Suprapubic skin (tissue), 3 donors: ENCODE measurements around the gene SWAP70.

Experiments
- POLR2A ChIP-seq, 2 donors: fragments of 450-650 bp; IDR thresholded peaks; one replicate each; pipeline ENCODE4 v1.6.1; 2017; ENCODE audit warnings: antibody characterized with exemption in 2 of 2, mild to moderate bottlenecking in 2 of 2, moderate library complexity in 2 of 2
- TF ChIP-seq, protein P1 (sequence below), 2 donors: fragments of 200-600 bp in 1 of 2; fragments of 450-650 bp in 1 of 2; sonication (generic) in 1 of 2; IDR thresholded peaks; one replicate each; pipeline ENCODE4 v1.5.1; 2016 to 2019; ENCODE audit warnings: antibody characterized with exemption in 2 of 2, mild to moderate bottlenecking in 1 of 2, moderate library complexity in 1 of 2

DNA sequence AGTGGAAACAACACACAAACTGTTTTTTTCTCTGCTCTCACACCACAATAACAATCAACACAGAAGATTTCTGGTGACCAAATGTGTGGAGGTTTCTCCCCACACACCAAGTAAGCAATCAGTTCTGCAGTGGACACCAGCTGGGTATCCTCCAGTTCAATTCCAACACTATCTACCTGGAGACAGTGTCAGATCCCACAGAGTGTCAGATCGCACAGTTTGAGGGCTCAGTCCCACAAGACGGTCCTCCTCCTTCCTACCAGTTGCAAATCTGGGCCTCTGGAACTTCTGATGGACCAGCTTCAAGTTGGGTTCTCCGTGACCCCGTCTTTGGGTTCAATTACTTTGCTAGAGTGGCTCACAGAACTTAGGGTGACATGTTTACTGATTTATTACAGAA lies 9.0 kb downstream of the SWAP70 start:
- TF ChIP-seq, protein P1, sequence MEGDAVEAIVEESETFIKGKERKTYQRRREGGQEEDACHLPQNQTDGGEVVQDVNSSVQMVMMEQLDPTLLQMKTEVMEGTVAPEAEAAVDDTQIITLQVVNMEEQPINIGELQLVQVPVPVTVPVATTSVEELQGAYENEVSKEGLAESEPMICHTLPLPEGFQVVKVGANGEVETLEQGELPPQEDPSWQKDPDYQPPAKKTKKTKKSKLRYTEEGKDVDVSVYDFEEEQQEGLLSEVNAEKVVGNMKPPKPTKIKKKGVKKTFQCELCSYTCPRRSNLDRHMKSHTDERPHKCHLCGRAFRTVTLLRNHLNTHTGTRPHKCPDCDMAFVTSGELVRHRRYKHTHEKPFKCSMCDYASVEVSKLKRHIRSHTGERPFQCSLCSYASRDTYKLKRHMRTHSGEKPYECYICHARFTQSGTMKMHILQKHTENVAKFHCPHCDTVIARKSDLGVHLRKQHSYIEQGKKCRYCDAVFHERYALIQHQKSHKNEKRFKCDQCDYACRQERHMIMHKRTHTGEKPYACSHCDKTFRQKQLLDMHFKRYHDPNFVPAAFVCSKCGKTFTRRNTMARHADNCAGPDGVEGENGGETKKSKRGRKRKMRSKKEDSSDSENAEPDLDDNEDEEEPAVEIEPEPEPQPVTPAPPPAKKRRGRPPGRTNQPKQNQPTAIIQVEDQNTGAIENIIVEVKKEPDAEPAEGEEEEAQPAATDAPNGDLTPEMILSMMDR (IDR thresholded peaks at IDR 0.05) = no peak
- no peak for TF ChIP-seq POLR2A (IDR thresholded peaks at IDR 0.05)
